SU-DHL-6 (cell line): Measurements from ENCODE around the gene MKX.

Experiments used
- EZH2phosphoT487 ChIP-seq: fragments of 200-600 bp; sonication (generic), shearing (Covaris generic); conservative IDR thresholded peaks from 2 replicates; pipeline ENCODE4 v1.6.1; 2018; ENCODE audit warnings: mild to moderate bottlenecking, antibody characterized with exemption, low read length, moderate library complexity, mixed read lengths
- TF ChIP-seq, protein P1 (sequence below): fragments of 200-600 bp; sonication (generic); IDR thresholded peaks from one replicate; pipeline ENCODE4 v1.5.1; 2017; ENCODE audit warnings: antibody characterized with exemption, mild to moderate bottlenecking, low read length, moderate library complexity; ENCODE audit not compliant: insufficient read depth, poor library complexity, severe bottlenecking

DNA sequence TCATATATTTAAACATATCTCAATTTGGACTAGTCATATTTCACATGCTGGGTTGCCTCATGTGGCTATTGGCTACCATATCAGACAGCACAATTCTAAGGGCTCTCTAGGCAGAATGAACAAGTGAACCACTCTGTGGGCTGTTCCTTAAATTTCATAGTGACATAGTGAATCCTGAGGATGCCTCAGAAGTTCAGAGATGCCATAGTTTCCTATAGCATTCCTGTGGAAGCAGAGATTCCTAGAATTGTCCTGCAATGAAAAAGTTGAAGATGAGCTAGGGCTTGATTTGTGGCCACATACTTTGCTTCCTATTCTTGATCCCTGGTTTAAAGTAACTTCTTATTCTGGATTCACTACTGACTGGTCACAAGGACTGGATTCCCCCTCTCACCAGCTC is 35.6 kb downstream of the MKX start:
- TF ChIP-seq, protein P1, sequence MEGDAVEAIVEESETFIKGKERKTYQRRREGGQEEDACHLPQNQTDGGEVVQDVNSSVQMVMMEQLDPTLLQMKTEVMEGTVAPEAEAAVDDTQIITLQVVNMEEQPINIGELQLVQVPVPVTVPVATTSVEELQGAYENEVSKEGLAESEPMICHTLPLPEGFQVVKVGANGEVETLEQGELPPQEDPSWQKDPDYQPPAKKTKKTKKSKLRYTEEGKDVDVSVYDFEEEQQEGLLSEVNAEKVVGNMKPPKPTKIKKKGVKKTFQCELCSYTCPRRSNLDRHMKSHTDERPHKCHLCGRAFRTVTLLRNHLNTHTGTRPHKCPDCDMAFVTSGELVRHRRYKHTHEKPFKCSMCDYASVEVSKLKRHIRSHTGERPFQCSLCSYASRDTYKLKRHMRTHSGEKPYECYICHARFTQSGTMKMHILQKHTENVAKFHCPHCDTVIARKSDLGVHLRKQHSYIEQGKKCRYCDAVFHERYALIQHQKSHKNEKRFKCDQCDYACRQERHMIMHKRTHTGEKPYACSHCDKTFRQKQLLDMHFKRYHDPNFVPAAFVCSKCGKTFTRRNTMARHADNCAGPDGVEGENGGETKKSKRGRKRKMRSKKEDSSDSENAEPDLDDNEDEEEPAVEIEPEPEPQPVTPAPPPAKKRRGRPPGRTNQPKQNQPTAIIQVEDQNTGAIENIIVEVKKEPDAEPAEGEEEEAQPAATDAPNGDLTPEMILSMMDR, result no peak
- TF ChIP-seq EZH2phosphoT487, result no peak
